ENCODE measurements around the gene MYH2.

GRCh38 chr17:10499950-10500349 lies 49.5 kb downstream of the MYH2 start:
- TF ChIP-seq POLR2A (IDR thresholded peaks at IDR 0.05; ENCODE audit: low read depth, low read length) (no peak), CEBPB (IDR thresholded peaks at IDR 0.05; ENCODE audit: low read depth, low read length) (no peak), RAD21 (IDR thresholded peaks at IDR 0.05; ENCODE audit: low read length) (no peak), BHLHE40 (IDR thresholded peaks at IDR 0.05; ENCODE audit: low read depth, low read length) (no peak), CTCF (conservative IDR thresholded peaks at IDR 0.05; ENCODE audit: low read depth, low read length) (no peak), SMC3 (IDR thresholded peaks at IDR 0.05; ENCODE audit: low read depth, low read length) (no peak), RCOR1 (IDR thresholded peaks at IDR 0.05; ENCODE audit: insufficient replicate concordance, low read length) (no peak), RFX5 (IDR thresholded peaks at IDR 0.05; ENCODE audit: low read depth, low read length) (no peak), MXI1 (IDR thresholded peaks at IDR 0.05; ENCODE audit: borderline replicate concordance, low read depth, low read length) (no peak), FOS (IDR thresholded peaks at IDR 0.05; ENCODE audit: low read depth, low read length) (no peak)
